NCI-H2081 (cell line): ENCODE results near the gene LGALS1.

Experiments used
- DNase-seq, 2 experiments: peaks; one replicate each; lab custom pipeline; 2025; lab: John Stamatoyannopoulos, UW

Gene LGALS1

DNA sequence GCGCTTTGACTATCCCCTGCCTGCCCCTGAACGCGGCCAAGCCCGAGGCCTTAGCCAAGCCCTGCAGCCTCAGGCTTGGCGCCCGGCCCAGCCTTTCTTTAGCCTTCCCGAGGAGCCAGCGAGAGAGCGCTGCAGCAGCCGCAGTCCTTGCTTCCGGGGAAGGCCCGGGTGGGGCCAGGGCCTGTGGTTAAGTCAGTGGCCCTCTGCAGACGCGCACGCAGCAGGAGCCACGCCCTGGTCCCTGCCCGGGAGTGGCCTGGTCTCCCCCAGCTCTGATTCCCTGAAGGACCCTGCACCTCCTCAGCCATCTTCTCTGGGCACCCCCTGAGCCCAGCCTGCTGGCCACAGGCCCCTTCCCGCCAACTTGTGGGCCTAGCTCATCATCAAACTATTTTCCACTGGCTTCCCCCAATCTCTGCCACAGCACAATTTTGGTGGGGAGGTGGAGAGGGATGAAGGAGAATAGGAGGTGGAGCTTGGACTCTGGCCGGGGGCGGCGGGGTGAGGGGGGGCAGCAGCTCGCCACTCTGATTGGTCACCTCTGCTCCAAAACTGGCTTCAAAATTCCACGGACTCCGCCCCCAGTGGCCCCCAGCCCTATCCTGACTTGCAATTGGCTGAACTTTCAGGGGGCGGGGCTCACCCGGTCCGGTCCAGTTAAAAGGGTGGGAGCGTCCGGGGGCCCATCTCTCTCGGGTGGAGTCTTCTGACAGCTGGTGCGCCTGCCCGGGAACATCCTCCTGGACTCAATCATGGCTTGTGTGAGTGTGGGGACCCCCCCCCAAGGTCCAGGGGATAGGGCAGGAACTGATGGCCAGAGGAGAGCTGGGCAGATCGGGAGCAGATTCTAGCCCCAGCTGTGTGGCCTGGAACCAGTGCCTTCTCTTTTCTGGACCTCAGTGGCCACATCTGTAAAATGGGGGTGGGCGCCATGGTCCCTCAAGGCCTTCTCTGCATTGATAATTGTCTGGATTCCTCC is at the start of gene LGALS1:
LGALS1 (plus strand) TSS at position 686 of the 979 bp plus-strand sequence; CDS start at position 753, 67 bp downstream.
- peak; percentile 38 to 65 for DNase-seq

DNA sequence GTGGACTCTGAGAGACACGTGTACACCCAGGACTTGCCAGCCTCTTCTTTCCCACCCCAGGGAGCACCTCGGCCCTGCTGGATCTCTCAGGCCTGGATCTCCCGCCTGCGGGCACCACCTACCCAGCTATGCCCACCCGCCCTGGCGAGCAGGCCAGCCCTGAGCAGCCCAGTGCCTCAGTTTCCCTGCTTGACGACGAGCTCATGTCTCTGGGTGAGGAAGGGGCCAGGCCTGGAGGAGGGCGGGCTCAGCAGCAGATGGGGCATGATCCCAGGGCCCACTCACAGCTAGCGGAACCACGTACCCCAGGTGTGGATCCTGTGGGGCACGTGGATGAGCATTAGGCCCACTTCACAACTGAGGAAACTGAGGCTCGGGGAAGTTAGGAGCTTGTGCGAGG is 49.7 kb upstream of the LGALS1 start:
- no peak for DNase-seq

DNA sequence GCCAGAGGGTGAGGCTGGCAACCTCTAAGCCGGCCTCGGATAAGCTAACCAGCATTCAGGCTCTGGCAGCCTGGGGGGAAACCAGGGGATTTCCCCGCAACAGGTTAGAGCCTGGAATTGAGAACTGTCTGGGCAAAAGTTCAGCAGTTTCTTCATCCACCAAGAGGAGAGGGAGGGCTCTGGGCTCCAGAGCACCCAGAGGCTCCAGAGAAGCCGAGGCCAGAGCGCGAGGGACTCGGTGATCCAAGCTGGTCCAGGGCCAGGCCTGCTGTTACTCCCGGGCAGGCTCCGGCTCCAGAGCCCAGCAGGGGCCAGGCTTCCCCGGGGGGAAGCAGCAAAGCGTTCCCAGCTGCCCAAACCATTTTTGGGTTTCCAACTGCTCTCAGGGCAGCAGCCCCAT is 49.3 kb upstream of the LGALS1 start:
- no peak for DNase-seq

DNA sequence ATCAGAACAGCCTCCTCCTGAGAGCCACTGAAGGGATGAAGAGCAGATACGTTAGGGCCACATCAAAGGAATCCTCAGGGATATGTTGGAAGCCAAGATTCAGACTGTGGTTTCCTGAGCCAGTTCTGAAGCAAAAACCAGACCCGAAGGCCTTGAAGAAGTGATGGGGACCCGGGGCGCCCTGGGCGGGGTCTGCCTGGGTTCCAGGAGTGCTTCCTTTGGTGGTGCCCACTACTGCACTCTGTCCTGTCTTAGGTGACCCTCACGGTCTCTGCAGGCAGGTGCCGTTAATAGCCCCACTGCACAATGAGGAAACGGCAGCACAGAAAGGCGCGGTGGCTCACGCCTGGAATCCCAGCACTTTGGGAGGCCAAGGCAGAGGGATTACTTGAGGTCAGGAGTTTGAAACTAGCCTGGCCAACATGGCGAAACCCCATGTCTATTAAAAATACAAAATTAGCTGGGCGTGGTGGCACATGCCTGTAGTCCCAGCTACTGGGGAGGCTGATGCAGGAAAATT is 48.8 kb upstream of the LGALS1 start:
- no peak for DNase-seq

DNA sequence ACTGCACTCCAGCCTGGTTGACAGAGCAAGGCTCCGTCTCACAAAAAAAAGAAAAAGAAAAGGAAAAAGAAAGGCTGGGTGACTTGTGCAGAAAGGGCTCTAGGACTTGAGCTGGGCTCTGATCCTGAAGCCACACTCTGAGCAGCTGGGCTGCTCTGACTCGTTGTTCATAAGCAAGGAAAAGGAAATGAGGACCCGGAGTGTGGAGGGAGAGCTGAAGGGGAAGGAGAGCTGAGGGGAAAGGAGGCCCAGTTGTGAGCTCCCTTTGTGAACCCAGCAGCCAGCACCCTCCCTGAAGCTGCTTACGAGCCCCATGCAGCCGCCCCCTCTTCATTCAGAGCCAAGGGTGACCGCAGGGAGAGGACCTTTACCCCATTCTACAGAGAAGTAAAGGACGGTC is 48.3 kb upstream of the LGALS1 start:
- no peak for DNase-seq

DNA sequence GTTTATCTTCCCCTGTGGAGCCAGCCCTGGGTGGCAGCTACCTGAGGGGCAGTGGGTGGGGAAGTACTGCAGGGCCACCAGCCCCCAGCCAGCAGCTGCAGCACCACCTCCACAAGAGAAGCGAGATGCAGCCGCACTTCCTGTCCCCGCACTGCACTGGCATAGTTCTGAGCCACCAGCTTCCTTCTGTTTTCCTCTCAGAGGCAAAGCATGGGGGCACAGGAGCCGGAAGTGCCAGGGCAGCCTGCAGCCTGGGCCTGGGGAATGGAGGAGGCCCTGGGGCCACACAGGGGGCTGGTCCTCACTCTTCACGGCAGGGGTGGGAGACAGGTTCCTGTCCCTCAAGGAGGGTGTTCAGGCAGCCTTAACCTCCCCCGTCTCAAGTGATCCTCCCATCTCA is 47.9 kb upstream of the LGALS1 start:
- DNase-seq = no peak

DNA sequence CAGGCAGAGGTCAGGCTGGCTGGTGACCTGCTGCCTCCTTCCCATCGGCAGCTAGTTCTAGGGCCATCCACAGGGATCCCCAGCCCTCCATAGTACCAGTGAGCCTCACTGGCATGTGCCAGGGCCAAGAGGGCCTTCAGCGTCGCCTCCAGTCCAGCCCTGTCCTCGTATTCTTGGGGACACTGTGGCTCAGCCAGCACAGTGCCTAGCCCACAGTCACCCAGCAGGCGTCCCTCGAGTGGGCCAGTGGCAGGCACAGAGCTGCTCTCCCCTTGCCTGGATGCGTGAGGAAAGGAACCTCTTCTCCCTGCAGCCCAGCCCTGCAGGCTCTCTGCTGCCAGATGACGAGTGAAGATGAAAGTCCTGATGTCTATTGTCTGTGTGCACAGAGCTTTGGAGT is 46.6 kb upstream of the LGALS1 start:
- no peak for DNase-seq

DNA sequence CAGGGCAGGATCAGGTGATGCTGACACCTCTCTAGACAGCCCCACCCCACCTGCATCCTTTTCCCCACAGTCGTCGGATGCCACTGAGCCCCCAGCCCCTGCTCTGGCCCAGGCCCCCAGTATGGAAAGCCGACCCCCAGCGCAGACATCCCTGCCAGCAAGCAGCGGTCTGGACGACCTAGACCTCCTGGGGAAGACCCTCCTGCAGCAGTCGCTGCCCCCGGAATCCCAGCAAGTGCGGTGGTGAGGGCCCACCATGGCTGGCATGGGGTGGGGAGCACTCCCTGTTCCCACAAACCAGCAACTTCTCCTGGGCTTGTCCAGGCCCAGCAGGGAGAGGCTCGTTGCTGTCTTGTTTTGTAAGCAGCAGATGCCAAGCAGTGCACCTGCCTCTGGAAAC is 45.5 kb upstream of the LGALS1 start:
- DNase-seq = no peak

DNA sequence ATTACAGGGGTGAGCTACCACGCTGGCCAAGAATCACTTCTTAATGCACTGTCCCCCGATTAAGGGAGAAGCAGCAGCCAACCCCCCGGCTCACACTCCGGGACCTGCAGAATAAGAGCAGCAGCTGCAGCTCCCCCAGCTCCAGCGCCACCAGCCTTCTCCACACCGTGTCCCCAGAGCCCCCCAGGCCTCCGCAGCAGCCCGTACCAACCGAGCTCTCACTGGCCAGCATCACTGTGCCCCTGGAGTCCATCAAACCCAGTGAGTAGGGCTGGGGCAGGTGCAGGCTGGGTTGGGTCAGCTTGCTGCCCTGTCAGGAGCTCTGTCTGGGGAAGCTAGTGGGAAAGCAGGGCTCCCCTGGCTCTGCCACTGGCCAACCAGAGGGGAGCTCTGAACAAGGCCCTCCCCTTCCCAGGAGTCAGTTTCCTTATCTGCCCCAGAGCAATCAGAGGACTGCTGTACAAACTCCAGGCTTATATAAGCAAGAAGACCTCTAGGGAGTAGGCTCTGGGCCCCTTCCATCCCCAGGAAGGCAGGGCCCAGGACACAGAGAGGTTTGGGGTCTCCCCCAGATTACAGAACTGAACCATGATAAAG is 44.5 kb upstream of the LGALS1 start:
- no peak for DNase-seq

DNA sequence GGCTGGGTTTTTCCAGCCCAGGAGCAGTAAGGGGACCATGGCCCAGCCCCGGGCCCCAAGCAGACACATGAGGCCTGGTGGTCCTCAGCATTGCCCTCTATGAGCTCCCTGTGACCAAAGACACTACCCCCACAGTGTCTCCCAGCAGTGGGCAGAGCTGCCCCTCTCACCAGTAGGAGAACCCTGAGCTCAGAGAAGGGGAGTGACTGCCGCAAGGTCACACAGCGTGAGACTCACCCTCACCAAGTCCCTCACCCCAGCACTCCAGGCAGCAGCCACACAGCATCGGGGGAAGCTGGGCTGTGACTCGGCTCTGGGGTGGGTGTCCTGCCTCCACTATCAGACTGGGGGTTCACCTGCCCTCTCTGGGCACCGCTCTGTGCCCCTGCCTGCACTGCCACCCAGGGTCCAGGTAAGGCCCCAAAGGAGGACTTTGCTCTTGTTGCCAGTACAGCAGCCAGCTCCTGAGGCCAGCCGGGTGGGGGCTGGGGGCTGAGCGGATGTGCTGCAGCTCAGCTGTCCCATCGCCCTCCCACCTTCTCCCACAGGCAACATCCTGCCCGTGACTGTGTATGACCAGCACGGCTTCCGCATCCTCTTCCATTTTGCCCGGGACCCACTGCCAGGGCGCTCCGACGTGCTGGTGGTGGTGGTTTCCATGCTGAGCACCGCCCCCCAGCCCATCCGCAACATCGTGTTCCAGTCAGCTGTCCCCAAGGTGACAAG is 43.8 kb upstream of the LGALS1 start:
- DNase-seq = no peak

DNA sequence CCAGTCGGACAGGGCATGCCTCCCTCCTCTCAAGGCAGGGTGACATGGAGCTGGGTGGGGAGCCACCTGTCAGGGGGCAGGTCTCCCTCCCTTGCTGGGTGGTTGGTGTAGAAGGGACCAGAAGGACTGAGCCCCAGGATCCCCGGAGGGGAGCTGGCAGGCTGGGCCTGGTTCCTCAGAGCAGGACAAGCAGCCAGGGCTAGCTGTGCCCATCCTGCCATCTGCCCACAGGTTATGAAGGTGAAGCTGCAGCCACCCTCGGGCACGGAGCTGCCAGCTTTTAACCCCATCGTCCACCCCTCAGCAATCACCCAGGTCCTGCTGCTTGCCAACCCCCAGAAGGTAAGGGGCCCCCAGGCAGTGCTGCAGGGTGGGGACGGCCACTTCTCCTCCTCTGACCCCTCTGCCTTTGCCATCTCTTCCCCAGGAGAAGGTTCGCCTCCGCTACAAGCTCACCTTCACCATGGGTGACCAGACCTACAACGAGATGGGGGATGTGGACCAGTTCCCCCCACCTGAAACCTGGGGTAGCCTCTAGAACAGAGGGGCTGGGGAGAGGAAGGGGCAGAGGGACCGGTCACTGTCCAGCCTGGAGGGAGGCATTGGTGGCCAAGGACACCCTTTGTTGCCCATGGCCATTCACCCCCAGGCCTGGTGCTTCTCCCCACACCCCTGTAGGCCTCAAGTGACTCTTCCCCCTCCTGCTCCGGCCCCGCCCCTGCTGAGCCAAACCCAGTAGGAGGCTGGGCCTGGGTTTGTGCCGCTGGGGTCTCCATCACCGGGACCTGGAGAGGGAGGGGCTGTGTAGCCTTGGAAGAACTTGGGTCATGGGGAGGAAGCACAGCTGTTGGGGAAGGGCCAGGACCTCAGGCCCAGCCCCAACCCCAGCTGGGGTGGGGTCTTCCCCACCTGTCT is 43.0 kb upstream of the LGALS1 start:
- DNase-seq = no peak

DNA sequence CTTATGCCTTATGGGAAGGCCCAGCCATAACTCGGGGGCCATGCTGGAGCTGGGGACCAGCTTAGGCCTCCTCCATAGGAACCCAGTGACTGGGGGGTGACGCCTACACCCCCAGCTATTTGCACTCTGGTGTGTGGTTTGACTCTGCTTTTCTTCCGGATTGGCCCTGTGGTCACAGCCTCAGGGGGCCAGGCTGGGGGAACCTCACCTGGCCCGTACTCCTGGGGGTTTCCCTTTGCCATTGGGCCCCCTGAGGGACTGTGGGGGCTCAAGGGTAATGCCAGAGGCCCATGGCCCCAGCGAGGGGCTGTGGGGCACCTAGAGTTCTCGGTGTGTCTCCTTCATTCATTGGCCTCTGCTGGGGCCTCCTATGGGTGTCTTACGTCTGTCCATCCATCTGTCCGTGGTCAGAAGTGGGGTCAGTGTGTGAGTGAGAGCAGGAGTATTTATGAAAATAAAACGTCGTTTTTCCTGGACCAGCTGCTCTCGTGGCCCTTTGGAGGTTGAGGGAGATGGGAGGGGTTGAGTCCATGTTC is 42.3 kb upstream of the LGALS1 start:
- DNase-seq = no peak

DNA sequence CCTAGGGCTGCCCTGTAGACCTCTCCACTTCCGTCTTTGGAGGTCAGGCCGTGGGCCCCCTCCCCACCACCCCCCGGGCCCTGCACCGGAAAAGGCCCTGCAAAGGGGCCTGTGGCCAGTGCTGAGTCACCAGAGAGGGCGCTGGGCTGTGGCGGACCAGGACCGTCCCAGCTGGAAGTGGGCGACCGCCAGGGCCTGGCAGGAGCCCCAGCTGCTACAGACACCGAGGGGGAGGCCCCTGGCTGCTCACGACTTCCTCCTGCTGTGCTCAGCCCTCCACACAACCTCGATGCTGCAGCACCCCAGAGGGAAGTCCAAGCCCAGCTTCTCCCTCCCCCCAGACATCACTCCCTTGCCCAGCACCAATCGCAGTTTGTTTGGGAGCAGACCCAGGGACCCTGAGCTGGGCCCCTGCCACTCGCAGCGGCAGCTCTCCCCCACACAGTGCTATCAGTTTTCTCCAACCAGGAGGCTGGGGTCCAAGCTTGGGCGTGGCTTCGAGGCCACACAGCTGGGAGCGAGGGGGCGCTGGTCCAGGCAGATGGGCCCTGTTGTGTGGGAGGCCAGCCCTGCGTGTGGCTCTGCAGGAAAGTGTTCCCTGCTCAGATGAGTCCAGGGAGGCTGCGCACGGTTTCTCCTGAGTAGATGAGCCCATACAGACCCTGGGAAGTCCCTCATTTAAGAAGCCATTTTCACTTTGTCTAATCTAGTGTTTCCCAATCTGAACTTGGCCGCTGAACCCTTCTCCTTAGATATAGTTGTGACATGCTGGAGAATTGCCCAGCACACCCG is 41.6 kb upstream of the LGALS1 start:
- DNase-seq = peak; percentile 20 to 50

DNA sequence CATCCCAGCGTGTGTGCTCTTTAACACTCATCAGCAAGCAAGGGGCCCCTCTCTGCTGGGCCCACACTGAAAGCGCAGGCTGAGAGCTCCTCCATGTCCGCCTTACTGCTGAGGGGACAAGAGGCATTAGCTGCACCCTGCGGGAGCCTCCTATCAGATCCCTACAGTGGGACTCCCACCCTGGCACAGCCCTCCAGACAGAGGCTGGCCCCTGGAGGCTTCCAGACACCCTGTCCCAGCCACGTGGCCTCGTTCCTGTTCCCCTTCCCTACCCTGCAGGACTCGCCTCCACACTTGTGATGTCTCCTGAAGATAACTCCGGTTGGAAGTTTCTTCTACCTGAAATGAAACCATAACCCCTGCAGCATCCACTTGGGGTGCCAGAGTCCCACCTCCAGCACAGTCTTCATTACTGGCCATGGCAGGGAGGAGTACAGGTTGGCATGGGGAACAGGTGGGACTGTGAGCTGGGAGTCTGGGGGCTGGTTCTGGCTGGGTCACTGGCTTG is 41.0 kb upstream of the LGALS1 start:
- DNase-seq = no peak

DNA sequence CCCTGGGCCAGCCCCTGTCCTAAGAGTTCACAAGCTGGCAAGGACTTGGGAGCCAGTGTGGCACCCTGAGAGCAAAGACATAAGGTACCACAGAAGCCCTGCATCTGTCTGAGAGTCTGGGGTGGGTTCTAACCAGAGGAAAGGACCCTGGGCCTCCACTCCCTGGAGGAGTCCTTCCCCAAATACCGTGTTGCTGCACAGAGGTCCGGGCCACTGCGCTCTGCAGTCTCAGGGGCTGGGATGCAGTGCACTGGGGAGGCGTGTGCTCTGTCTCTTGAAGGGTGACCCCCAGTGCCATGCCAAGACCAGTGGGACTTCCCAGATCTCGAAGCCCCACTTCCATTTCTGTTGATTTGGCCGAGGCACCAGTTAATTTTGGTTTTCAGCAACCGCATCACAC is 40.3 kb upstream of the LGALS1 start:
- no peak for DNase-seq

DNA sequence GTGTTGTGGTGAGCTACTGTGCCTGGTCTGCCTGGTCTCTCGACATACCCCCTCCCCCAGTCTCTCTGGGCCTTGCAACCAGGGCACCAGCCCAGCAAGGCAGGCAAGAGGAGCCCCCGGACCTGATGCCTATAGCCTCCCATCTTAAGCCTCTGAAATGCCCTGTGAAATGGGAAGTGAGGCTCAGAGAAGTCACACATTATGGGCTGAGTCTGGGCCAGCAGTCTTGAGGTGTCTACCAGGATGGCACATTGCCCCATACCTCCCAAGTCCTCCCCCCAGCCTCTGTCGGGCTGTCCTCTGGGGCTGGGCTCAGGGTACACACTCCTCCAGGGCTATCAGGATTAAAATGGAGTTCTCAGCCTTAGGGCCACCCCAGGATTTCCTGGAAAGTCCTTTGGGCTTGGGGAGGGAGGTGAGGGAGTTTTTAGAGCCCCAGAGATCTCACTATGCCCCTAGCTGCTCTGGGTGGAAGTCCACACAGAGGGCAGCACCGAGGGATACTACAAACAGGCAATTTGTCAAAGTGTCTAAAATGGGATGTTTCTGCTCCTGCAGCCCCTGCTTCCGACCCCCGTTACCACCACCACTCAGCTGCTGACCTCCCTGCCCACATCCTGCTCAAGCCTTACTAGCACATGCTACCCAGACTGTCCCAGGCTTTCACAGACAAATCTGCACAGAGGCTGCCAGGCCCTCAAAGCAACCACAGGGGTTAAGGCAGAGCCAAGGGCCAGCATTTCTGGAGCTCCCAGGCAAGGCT is 39.1 kb upstream of the LGALS1 start:
- DNase-seq = no peak

DNA sequence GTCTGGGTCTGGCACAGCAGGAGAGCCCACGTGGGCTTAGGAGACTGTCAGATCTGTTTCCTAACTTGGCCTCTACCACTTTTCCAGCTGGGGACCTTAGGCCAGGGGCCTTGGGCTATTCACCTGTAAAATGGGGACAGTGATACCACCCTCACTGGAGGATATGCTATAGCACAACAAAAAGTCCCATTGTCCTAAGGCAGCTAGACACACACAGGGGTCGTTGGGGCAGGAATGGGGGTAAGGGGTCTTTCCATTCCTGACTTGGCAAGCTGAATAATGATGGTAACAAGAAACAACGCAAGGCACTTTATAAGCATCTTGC is 38.5 kb upstream of the LGALS1 start:
- no peak for DNase-seq

DNA sequence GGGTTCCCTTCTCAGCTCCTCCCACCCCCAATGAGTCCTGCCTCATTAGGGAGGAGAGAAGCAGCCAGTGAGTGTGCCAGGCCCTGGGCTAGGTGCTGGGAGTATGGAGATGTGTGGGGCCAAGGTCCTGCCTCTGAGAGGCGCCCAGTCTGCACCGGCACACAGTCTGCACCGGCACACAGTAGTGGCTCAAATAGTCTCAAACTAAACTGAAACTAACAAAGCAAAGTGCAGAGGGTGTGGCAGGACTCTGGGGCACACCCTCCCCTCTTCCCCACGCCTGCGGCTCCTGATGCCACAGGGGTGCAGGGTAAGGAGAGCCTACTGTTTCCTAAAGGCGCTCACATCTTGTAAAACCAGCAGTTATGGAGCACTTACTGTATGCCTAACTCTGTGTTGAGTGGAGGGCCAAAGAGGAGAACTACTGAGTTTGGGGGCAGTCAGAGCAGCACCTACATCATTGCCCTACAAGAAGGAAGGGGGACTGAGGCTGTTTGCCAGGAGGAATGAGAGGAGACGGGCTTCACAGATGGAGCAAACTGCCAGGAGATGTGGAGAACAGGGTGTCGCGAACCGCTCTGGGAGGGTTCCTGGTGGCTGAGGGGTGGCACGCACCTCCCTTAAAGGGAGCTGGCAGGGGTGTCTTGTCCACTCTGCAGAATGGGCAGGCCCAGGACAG is 36.9 kb upstream of the LGALS1 start:
- no peak for DNase-seq
